ENCODE measurements around the gene MAPK7.

DNA sequence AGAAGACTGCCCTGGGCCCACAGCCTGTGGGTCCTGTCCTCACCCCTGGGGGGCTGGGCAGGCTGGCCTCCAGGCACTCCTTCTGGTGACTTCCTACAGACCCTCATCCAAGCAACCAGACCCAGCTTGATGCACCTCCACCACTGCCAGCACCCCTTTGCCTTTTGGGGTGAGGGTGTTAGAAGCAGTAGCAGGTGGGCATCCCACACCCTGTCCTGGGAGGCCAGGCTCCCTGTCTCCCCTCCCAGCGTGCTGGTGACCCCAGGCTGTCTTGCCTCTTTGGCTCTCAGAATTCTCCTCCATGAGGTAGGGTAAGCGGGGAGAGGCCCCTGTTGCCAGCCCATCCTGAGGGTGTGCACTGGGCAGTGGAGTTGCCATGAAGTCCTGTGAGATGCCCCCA lies 49.2 kb upstream of the MAPK7 start:
- TF ChIP-seq, protein P1, sequence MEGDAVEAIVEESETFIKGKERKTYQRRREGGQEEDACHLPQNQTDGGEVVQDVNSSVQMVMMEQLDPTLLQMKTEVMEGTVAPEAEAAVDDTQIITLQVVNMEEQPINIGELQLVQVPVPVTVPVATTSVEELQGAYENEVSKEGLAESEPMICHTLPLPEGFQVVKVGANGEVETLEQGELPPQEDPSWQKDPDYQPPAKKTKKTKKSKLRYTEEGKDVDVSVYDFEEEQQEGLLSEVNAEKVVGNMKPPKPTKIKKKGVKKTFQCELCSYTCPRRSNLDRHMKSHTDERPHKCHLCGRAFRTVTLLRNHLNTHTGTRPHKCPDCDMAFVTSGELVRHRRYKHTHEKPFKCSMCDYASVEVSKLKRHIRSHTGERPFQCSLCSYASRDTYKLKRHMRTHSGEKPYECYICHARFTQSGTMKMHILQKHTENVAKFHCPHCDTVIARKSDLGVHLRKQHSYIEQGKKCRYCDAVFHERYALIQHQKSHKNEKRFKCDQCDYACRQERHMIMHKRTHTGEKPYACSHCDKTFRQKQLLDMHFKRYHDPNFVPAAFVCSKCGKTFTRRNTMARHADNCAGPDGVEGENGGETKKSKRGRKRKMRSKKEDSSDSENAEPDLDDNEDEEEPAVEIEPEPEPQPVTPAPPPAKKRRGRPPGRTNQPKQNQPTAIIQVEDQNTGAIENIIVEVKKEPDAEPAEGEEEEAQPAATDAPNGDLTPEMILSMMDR (IDR thresholded peaks at IDR 0.05 in 4 of 5, conservative IDR thresholded peaks at IDR 0.05 in 1 of 5) = no peak
- TF ChIP-seq POLR2A (IDR thresholded peaks at IDR 0.05) = no peak

Measured in gastrocnemius medialis (tissue), 4 donors.